Hepatocyte (in vitro differentiated cells): Measurements from ENCODE around the gene NIN. TPM values are rescaled to one million over a fixed set of nuclear protein-coding genes. Genes with fewer than 3 reads are reported as not detected.

Source experiments
- DNase-seq: peaks from one replicate; pipeline ENCODE4 v3.0.0-alpha.2; 2016; ENCODE audit warnings: low spot score
- H2AFZ ChIP-seq: fragments of 200-600 bp; sonication (generic); 2 replicates; pipeline ENCODE4 v1.6.0; 2016; ENCODE audit warnings: antibody characterized with exemption, mild to moderate bottlenecking
- H3K27ac ChIP-seq: fragments of 200-600 bp; sonication (generic); 2 replicates; pipeline ENCODE4 v1.5.1; 2016; ENCODE audit warnings: mild to moderate bottlenecking
- H3K27me3 ChIP-seq: fragments of 200-600 bp; sonication (generic); 2 replicates; pipeline ENCODE4 v1.6.1; 2016
- H3K36me3 ChIP-seq: fragments of 200-600 bp; sonication (generic); replicated peaks from 2 replicates; pipeline ENCODE4 v1.5.1; 2016; ENCODE audit warnings: low read depth; ENCODE audit not compliant: insufficient read depth
- H3K4me1 ChIP-seq: fragments of 200-600 bp; sonication (generic); 2 replicates; pipeline ENCODE4 v1.5.1; 2016; ENCODE audit warnings: mild to moderate bottlenecking, moderate library complexity; ENCODE audit not compliant: insufficient read depth
- H3K4me2 ChIP-seq: fragments of 200-600 bp; sonication (generic); 2 replicates; pipeline ENCODE4 v1.6.0; 2016
- H3K4me3 ChIP-seq: fragments of 200-600 bp; sonication (generic); 2 replicates; pipeline ENCODE4 v1.5.1; 2016; ENCODE audit warnings: mild to moderate bottlenecking
- H3K79me2 ChIP-seq: fragments of 200-600 bp; sonication (generic); 2 replicates; pipeline ENCODE4 v1.6.0; 2017; ENCODE audit warnings: mild to moderate bottlenecking
- H3K9me2 ChIP-seq: fragments of 200-600 bp; sonication (generic); replicated peaks from 2 replicates; pipeline ENCODE4 v1.6.0; 2017; ENCODE audit warnings: mild to moderate bottlenecking; ENCODE audit not compliant: insufficient read depth
- H3K9me3 ChIP-seq: fragments of 200-600 bp; sonication (generic); 2 replicates; pipeline ENCODE4 v1.5.1; 2016; ENCODE audit warnings: low read depth, mild to moderate bottlenecking
- H4K20me1 ChIP-seq: fragments of 200-600 bp; sonication (generic); 2 replicates; pipeline ENCODE4 v1.6.0; 2016; ENCODE audit warnings: mild to moderate bottlenecking; ENCODE audit not compliant: insufficient read depth, poor library complexity, severe bottlenecking
- CTCF ChIP-seq: fragments of 200-600 bp; sonication (generic); IDR thresholded peaks from 2 replicates; pipeline ENCODE4 v1.5.1; 2016; ENCODE audit warnings: antibody characterized with exemption, mild to moderate bottlenecking; ENCODE audit not compliant: poor library complexity
- EZH2 ChIP-seq: fragments of 200-600 bp; sonication (generic); IDR thresholded peaks from 2 replicates; pipeline ENCODE4 v1.6.1; 2016; ENCODE audit warnings: antibody characterized with exemption, mild to moderate bottlenecking, borderline replicate concordance
- EZH2phosphoT487 ChIP-seq: fragments of 200-600 bp; sonication (generic); IDR thresholded peaks from one replicate; pipeline ENCODE4 v1.6.1; 2018; ENCODE audit warnings: antibody characterized with exemption, mild to moderate bottlenecking, low read depth, moderate library complexity; ENCODE audit not compliant: unreplicated experiment, severe bottlenecking
- WGBS: methylation state at CpG from one replicate; pipeline ENCODE4 v1.1.6; 2016; ENCODE audit warnings: low lambda C conversion rate; ENCODE audit errors: missing lambda C conversion rate; 5-methylcytosine and 5-hydroxymethylcytosine counted together
- polyA plus RNA-seq: library from polyadenylated mRNA; unstranded; fragments of >200 nt; fragmentation: Nextera tagmentation; extraction: Ambion mirVana; gene quantifications from 2 replicates; pipeline ENCODE4 v1.2.1, GENCODE V29; 2016
- total RNA-seq: library from RNA; depleted of rRNA; stranded (reverse); fragments of >200 nt; gene quantifications from 2 replicates; pipeline ENCODE4 v1.2.3, GENCODE V29; 2014

NIN gene
- total and polyA plus RNA-seq, 2 experiments from 2014 or later = 4.2 to 11.6 TPM

- H2AFZ ChIP-seq = no peak overlapping the region
- no peaks in the 10 kb centered on the region for H3K9me3 ChIP-seq
- no peak overlapping the region for H3K4me2 ChIP-seq
- WGBS = 90% methylated on average over 1 of the region's 1 CpG
- no peak overlapping the region for H3K4me3 ChIP-seq
- H3K27me3 ChIP-seq = no peaks in the 10 kb centered on the region
- H3K79me2 ChIP-seq = no peaks in the 10 kb centered on the region
- no peaks in the 10 kb centered on the region for H3K9me2 ChIP-seq
- no peaks in the 10 kb centered on the region for H3K4me1 ChIP-seq
- H4K20me1 ChIP-seq = no peaks in the 10 kb centered on the region
- no peak for TF ChIP-seq EZH2
- TF ChIP-seq CTCF = no peak
- TF ChIP-seq EZH2phosphoT487 = no peak
- H3K27ac ChIP-seq = no peak overlapping the region
- no peaks in the 10 kb centered on the region for H3K36me3 ChIP-seq
- no peak for DNase-seq
Measured at GRCh38 chr14:50718949-50719348, 112.0 kb downstream of the NIN start.

GRCh38 chr14:50717811-50718210 lies 113.2 kb downstream of the NIN start:
- H2AFZ ChIP-seq = no peak overlapping the region
- H4K20me1 ChIP-seq = no peaks in the 10 kb centered on the region
- H3K9me2 ChIP-seq = no peaks in the 10 kb centered on the region
- WGBS = 67% methylated on average over 7 of the region's 7 CpGs
- no peak for DNase-seq
- no peak overlapping the region for H3K4me2 ChIP-seq
- no peak overlapping the region for H3K4me3 ChIP-seq
- H3K79me2 ChIP-seq = no peaks in the 10 kb centered on the region
- H3K27ac ChIP-seq = no peak overlapping the region
- TF ChIP-seq CTCF = no peak
- no peak for TF ChIP-seq EZH2
- TF ChIP-seq EZH2phosphoT487 = no peak
- H3K27me3 ChIP-seq = no peaks in the 10 kb centered on the region
- no peaks in the 10 kb centered on the region for H3K4me1 ChIP-seq
- H3K9me3 ChIP-seq = no peaks in the 10 kb centered on the region
- H3K36me3 ChIP-seq = no peaks in the 10 kb centered on the region

- TF ChIP-seq CTCF (peak; percentile 36), EZH2 (no peak)
- H2AFZ ChIP-seq = no peak overlapping the region
- no peak overlapping the region for H3K4me2 ChIP-seq
- no peaks in the 10 kb centered on the region for H3K4me1 ChIP-seq
- WGBS = 94% methylated on average over 2 of the region's 2 CpGs
- H3K27ac ChIP-seq = no peak overlapping the region
- no peak overlapping the region for H3K4me3 ChIP-seq
- no peaks in the 10 kb centered on the region for H3K9me2 ChIP-seq
- no peaks in the 10 kb centered on the region for H3K79me2 ChIP-seq
- no peaks in the 10 kb centered on the region for H3K36me3 ChIP-seq
- H3K9me3 ChIP-seq = no peaks in the 10 kb centered on the region
- H4K20me1 ChIP-seq = no peaks in the 10 kb centered on the region
- peak; percentile 39 for DNase-seq
- no peaks in the 10 kb centered on the region for H3K27me3 ChIP-seq
Measured at GRCh38 chr14:50714450-50715073, 116.4 kb downstream of the NIN start.
